ENCODE results near the gene VPS13D.

VPS13D gene

DNA sequence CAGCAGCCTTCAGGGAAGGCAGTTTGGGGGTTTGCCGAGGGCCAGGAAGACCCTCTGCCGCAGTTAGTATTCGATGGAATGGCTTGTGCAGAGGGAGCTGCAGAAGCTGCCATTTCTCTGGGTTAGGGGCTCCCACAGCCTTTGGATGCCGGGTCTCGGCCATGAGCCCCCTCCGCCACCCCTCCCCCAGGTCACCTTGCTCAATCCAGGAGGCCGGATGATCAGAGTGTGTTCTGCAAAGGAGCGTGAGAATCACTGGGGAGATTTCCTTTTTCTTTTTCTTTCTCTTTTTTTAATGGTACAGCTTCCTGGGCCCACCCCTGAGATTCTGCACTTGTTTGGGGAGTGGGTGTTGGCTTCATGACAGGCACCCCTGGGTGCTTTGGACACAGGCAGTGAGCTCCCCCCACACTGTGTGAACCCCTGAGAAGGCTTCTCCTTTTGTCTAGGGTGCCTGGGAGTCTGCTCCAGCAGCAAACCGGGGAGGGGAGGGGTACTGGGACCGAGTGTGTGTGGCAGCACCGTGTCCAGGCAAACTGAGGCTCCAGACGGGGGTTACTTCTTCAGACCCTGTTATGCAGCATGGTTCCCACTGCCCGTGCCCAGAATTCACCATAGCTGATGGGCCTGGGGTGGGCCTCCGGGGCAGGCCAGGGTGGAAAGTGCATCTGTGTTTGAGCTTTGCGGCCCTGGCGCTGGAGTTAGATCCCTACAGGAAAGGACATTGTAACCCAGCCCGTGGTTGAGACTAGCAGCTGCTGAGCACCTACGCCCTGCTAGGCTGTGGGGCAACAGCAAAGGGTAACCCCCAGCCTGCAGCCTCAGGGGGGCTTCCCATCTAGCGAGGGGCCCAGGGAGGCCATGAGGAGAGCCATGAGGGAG is 44.6 kb upstream of the VPS13D start:
- H3K27me3 ChIP-seq (ENCODE audit: insufficient read depth, low read length) = 0 out of 2 replicates have a peak, but pooled peaks cover 4% of the 10 kb centered on the region
- H3K79me2 ChIP-seq (ENCODE audit: insufficient read depth, low read length) = no peaks in the 10 kb centered on the region
- no peak overlapping the region for H3K9ac ChIP-seq (ENCODE audit: low read length)
- no peak overlapping the region for H2AFZ ChIP-seq (ENCODE audit: low read length)
- no peaks in the 10 kb centered on the region for H4K20me1 ChIP-seq (ENCODE audit: insufficient read depth, low read length)
- H3K4me3 ChIP-seq (ENCODE audit: low read depth, low read length, poor library complexity, severe bottlenecking) = no peak overlapping the region
- H3K27ac ChIP-seq (ENCODE audit: low read depth, low read length, poor library complexity, severe bottlenecking) = no peak overlapping the region
- no peaks in the 10 kb centered on the region for H3F3A ChIP-seq (ENCODE audit: insufficient read depth, low read length)
- TF ChIP-seq, protein P1, sequence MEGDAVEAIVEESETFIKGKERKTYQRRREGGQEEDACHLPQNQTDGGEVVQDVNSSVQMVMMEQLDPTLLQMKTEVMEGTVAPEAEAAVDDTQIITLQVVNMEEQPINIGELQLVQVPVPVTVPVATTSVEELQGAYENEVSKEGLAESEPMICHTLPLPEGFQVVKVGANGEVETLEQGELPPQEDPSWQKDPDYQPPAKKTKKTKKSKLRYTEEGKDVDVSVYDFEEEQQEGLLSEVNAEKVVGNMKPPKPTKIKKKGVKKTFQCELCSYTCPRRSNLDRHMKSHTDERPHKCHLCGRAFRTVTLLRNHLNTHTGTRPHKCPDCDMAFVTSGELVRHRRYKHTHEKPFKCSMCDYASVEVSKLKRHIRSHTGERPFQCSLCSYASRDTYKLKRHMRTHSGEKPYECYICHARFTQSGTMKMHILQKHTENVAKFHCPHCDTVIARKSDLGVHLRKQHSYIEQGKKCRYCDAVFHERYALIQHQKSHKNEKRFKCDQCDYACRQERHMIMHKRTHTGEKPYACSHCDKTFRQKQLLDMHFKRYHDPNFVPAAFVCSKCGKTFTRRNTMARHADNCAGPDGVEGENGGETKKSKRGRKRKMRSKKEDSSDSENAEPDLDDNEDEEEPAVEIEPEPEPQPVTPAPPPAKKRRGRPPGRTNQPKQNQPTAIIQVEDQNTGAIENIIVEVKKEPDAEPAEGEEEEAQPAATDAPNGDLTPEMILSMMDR (IDR thresholded peaks at IDR 0.05; ENCODE audit: low read length) = no peak
- no peak for TF ChIP-seq EZH2 (IDR thresholded peaks at IDR 0.05; ENCODE audit: borderline replicate concordance, low read length)
- no peaks in the 10 kb centered on the region for H3K9me3 ChIP-seq (ENCODE audit: low read length)
- H3K4me1 ChIP-seq (ENCODE audit: insufficient read depth, low read length, severe bottlenecking) = no peaks in the 10 kb centered on the region
- H3K36me3 ChIP-seq (ENCODE audit: insufficient read depth, low read length) = no peaks in the 10 kb centered on the region
- H3K4me2 ChIP-seq (ENCODE audit: low read length) = no peak overlapping the region
- no peaks in the 10 kb centered on the region for H3K9me2 ChIP-seq (ENCODE audit: low read depth, low read length)

DNA sequence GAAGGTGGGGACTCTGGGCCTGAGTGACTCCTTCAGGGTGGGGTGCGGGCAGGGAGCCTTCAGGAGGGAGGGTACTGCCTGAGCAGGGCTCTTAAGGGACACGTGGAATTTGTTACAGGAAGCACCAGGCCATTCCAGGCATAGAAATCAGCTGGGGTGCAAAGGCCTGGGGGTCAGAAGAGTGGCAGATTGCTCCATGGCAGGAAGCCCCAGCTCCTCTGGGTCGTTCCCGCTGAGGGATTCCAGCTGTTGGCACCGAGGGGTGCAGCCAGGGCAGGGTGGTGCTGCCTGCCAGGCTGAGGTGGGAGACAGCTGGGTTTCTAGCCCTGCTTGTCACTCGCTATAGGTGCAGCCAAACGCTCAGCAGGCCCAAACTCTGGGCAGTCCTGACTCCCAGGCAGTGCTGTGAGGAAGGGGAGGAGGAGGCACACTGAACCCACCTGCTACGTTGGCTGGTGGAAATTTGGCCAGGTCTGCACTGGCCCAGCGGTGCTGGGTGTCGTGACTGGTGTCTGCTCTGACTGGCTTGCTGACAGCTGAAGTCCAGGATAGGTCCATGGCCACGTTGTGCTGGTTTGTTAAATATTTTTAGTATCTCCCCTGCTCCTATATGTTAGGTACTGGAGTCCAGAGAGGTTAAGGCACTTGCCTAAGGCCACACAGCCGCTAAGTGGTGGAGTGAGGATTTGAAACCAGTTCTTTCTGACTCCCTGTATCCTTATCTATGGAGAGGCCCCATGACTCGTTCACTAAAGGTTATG is 43.7 kb upstream of the VPS13D start:
- Histone ChIP-seq H3K79me2 (ENCODE audit: insufficient read depth, low read length) (no peaks in the 10 kb centered on the region), H3K9me2 (ENCODE audit: low read depth, low read length) (no peaks in the 10 kb centered on the region), H3K27me3 (ENCODE audit: insufficient read depth, low read length) (no peaks in the 10 kb centered on the region), H2AFZ (ENCODE audit: low read length) (no peak overlapping the region), H3K36me3 (ENCODE audit: insufficient read depth, low read length) (no peaks in the 10 kb centered on the region), H3F3A (ENCODE audit: insufficient read depth, low read length) (no peaks in the 10 kb centered on the region), H3K4me3 (ENCODE audit: low read depth, low read length, poor library complexity, severe bottlenecking) (no peak overlapping the region), H3K9me3 (ENCODE audit: low read length) (no peaks in the 10 kb centered on the region), H3K4me2 (ENCODE audit: low read length) (no peak overlapping the region), H3K9ac (ENCODE audit: low read length) (no peak overlapping the region), H3K27ac (ENCODE audit: low read depth, low read length, poor library complexity, severe bottlenecking) (no peak overlapping the region), H4K20me1 (ENCODE audit: insufficient read depth, low read length) (no peaks in the 10 kb centered on the region), H3K4me1 (ENCODE audit: insufficient read depth, low read length, severe bottlenecking) (no peaks in the 10 kb centered on the region)
- TF ChIP-seq, protein P1 (IDR thresholded peaks at IDR 0.05; ENCODE audit: low read length) = no peak
- TF ChIP-seq EZH2 (IDR thresholded peaks at IDR 0.05; ENCODE audit: borderline replicate concordance, low read length) = no peak

DNA sequence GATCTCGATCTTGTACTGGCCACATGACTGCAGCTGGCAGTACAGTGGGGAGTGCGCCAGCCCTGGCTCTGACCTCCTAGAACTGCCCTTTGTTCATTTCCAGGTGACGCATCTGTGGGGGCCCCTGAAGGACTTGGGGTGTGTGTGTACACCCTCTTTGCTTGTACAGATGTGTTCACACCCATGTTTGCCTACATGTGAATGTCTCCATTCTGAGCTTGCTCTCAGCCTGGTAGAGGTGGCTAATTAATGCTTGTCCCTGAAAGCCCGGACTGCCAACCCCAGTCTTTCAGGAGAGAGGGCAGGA is 43.2 kb upstream of the VPS13D start:
- TF ChIP-seq, protein P1 (IDR thresholded peaks at IDR 0.05; ENCODE audit: low read length) = no peak
- no peak for TF ChIP-seq EZH2 (IDR thresholded peaks at IDR 0.05; ENCODE audit: borderline replicate concordance, low read length)
- H3K9me3 ChIP-seq (ENCODE audit: low read length) = no peaks in the 10 kb centered on the region
- no peak overlapping the region for H3K4me2 ChIP-seq (ENCODE audit: low read length)
- H4K20me1 ChIP-seq (ENCODE audit: insufficient read depth, low read length) = no peaks in the 10 kb centered on the region
- H3K27me3 ChIP-seq (ENCODE audit: insufficient read depth, low read length) = no peaks in the 10 kb centered on the region
- no peaks in the 10 kb centered on the region for H3K36me3 ChIP-seq (ENCODE audit: insufficient read depth, low read length)
- no peak overlapping the region for H3K27ac ChIP-seq (ENCODE audit: low read depth, low read length, poor library complexity, severe bottlenecking)
- H3F3A ChIP-seq (ENCODE audit: insufficient read depth, low read length) = no peaks in the 10 kb centered on the region
- H3K79me2 ChIP-seq (ENCODE audit: insufficient read depth, low read length) = no peaks in the 10 kb centered on the region
- H2AFZ ChIP-seq (ENCODE audit: low read length) = no peak overlapping the region
- no peaks in the 10 kb centered on the region for H3K9me2 ChIP-seq (ENCODE audit: low read depth, low read length)
- no peak overlapping the region for H3K9ac ChIP-seq (ENCODE audit: low read length)
- no peaks in the 10 kb centered on the region for H3K4me1 ChIP-seq (ENCODE audit: insufficient read depth, low read length, severe bottlenecking)
- H3K4me3 ChIP-seq (ENCODE audit: low read depth, low read length, poor library complexity, severe bottlenecking) = no peak overlapping the region
